H1 (cell line): Measurements from ENCODE around the gene ADAMTS17. TPM values are rescaled to one million over a fixed set of nuclear protein-coding genes. Genes with fewer than 3 reads are reported as not detected.

ENCODE experiments used
- CTCF ChIA-PET: fragments of 300-600 bp; sonication (Branson Sonifier 250); formaldehyde crosslinking; loops from one replicate; lab custom pipeline; 2021; ENCODE audit not compliant: partially characterized antibody; lab: Charles Lee
- POLR2A ChIA-PET: fragments of 300-600 bp; sonication (Branson Sonifier 250); formaldehyde crosslinking; loops from one replicate; lab custom pipeline; 2021; ENCODE audit warnings: inconsistent platforms; ENCODE audit not compliant: partially characterized antibody; lab: Charles Lee
- DNase-seq, 2 experiments: peaks; one replicate each; pipeline versions ENCODE4 v3.0.0 to v3.0.0-alpha.2; 2010 to 2022; ENCODE audit warnings: low spot score in 2 of 2, low read depth in 1 of 2, mixed read lengths in 1 of 2
- FAIRE-seq: peaks from 2 replicates; lab custom pipeline; 2011; peaks lifted over from hg19 to GRCh38; lab: Jason Lieb, UNC
- H2AFZ ChIP-seq: 2 replicates; pipeline ENCODE4 v1.8.1; 2012; ENCODE audit warnings: low read length, inconsistent platforms
- H2AK5ac ChIP-seq: 2 replicates; pipeline ENCODE4 v1.6.1; 2013; ENCODE audit warnings: low read depth, low read length
- H2BK120ac ChIP-seq: replicated peaks from 2 replicates; pipeline ENCODE3; 2013; ENCODE audit warnings: low read depth, low read length, inconsistent platforms
- H2BK12ac ChIP-seq: 2 replicates; pipeline ENCODE4 v1.6.1; 2013; ENCODE audit warnings: low read depth, low read length
- H2BK15ac ChIP-seq: 2 replicates; pipeline ENCODE4 v1.6.1; 2013; ENCODE audit warnings: low read length
- H2BK20ac ChIP-seq: 2 replicates; pipeline ENCODE4 v1.6.1; 2013; ENCODE audit warnings: low read length
- H2BK5ac ChIP-seq: 2 replicates; pipeline ENCODE4 v1.6.1; 2013; ENCODE audit warnings: low read depth, low read length
- H3K14ac ChIP-seq: 2 replicates; pipeline ENCODE4 v1.6.1; 2013; ENCODE audit warnings: inconsistent platforms; ENCODE audit not compliant: insufficient read length
- H3K18ac ChIP-seq: 2 replicates; pipeline ENCODE4 v1.6.1; 2013; ENCODE audit warnings: low read length; ENCODE audit errors: extremely low read depth
- H3K23ac ChIP-seq: 2 replicates; pipeline ENCODE4 v1.6.1; 2013; ENCODE audit warnings: inconsistent platforms; ENCODE audit not compliant: insufficient read length
- H3K23me2 ChIP-seq: 2 replicates; pipeline ENCODE4 v1.6.1; 2013; ENCODE audit warnings: low read depth, low read length
- H3K27ac ChIP-seq: 2 replicates; pipeline ENCODE4 v1.6.1; 2011; ENCODE audit warnings: low read depth, low read length, inconsistent platforms
- H3K27me3 ChIP-seq, 4 experiments: replicated peaks in 1 of 4; 1 replicate in 1 of 4; 2 replicates in 3 of 4; pipeline versions ENCODE4 v1.6.1 to v1.8.1; 2011 to 2013; ENCODE audit warnings: low read length in 3 of 4, mild to moderate bottlenecking in 3 of 4, inconsistent platforms in 2 of 4, mixed read lengths in 2 of 4, moderate library complexity in 1 of 4; ENCODE audit not compliant: control insufficient read depth in 3 of 4, insufficient read depth in 3 of 4; ENCODE audit errors: extremely low read depth in 1 of 4
- H3K36me3 ChIP-seq, 4 experiments: 2 replicates each; pipeline versions ENCODE4 v1.6.1 to v1.8.1; 2011 to 2013; ENCODE audit warnings: mild to moderate bottlenecking in 4 of 4, low read length in 3 of 4, moderate library complexity in 2 of 4, control low read depth in 1 of 4, inconsistent platforms in 1 of 4; ENCODE audit not compliant: insufficient read depth in 4 of 4, control insufficient read depth in 2 of 4
- H3K4ac ChIP-seq: replicated peaks from 2 replicates; pipeline ENCODE3; 2013; ENCODE audit warnings: low read length, low read depth, mixed read lengths, inconsistent platforms; ENCODE audit not compliant: insufficient read length
- H3K4me1 ChIP-seq, 4 experiments: replicated peaks in 1 of 4; 1 replicate in 1 of 4; 2 replicates in 3 of 4; pipeline versions ENCODE4 v1.6.1 to v1.8.1; 2011 to 2013; ENCODE audit warnings: low read length in 3 of 4, inconsistent platforms in 2 of 4, mixed read lengths in 1 of 4; ENCODE audit not compliant: insufficient read depth in 4 of 4, control insufficient read depth in 3 of 4
- H3K4me2 ChIP-seq, 2 experiments: 2 replicates each; pipeline versions ENCODE4 v1.6.1 to v1.8.1; 2011 to 2013; ENCODE audit warnings: low read depth in 2 of 2, low read length in 2 of 2, control low read depth in 1 of 2, inconsistent platforms in 1 of 2, mild to moderate bottlenecking in 1 of 2; ENCODE audit not compliant: insufficient read depth in 1 of 2
- H3K4me3 ChIP-seq, 4 experiments: fragments of 200-600, 300-600 bp in 1 of 4; sonication (generic), shearing (Covaris generic), sonication (Bioruptor Twin) in 1 of 4; 2 replicates each; pipeline versions ENCODE4 v1.5.1 to v1.8.1; 2011 to 2016; ENCODE audit warnings: low read length in 4 of 4, low read depth in 3 of 4, control low read depth in 2 of 4, inconsistent platforms in 2 of 4, mild to moderate bottlenecking in 2 of 4, mixed read lengths in 1 of 4, moderate library complexity in 1 of 4; ENCODE audit not compliant: insufficient read depth in 2 of 4; ENCODE audit errors: extremely low read depth in 1 of 4
- H3K56ac ChIP-seq: replicated peaks from 2 replicates; pipeline ENCODE3; 2013; ENCODE audit warnings: low read depth, mild to moderate bottlenecking, mixed read lengths, low read length, inconsistent platforms; ENCODE audit not compliant: insufficient read length
- H3K79me1 ChIP-seq: 2 replicates; pipeline ENCODE4 v1.6.1; 2013; ENCODE audit warnings: low read depth, low read length, control low read depth
- H3K79me2 ChIP-seq, 2 experiments: 2 replicates each; pipeline versions ENCODE4 v1.6.1 to v1.8.1; 2012 to 2013; ENCODE audit warnings: low read length in 2 of 2, mild to moderate bottlenecking in 2 of 2, inconsistent platforms in 1 of 2; ENCODE audit not compliant: insufficient read depth in 2 of 2, control insufficient read depth in 1 of 2
- H3K9ac ChIP-seq, 4 experiments: replicated peaks in 1 of 4; 1 replicate in 1 of 4; 2 replicates in 3 of 4; pipeline versions ENCODE4 v1.6.1 to v1.8.1; 2011 to 2013; ENCODE audit warnings: low read depth in 3 of 4, low read length in 3 of 4, control low read depth in 2 of 4, mild to moderate bottlenecking in 2 of 4, moderate library complexity in 2 of 4, inconsistent platforms in 1 of 4; ENCODE audit errors: extremely low read depth in 1 of 4
- H3K9me3 ChIP-seq, 2 experiments: 2 replicates each; pipeline versions ENCODE4 v1.6.1 to v1.8.1; 2012 to 2013; ENCODE audit warnings: mild to moderate bottlenecking in 2 of 2, moderate library complexity in 2 of 2, control low read depth in 1 of 2, inconsistent platforms in 1 of 2, low read depth in 1 of 2, low read length in 1 of 2, mixed read lengths in 1 of 2; ENCODE audit not compliant: insufficient read depth in 2 of 2
- H4K20me1 ChIP-seq, 2 experiments: replicated peaks in 1 of 2; 2 replicates each; pipeline versions ENCODE3 to v1.8.1; 2011 to 2013; ENCODE audit warnings: inconsistent platforms in 2 of 2, low read length in 2 of 2, mild to moderate bottlenecking in 1 of 2; ENCODE audit not compliant: insufficient read depth in 2 of 2, control insufficient read depth in 1 of 2
- H4K5ac ChIP-seq: 2 replicates; pipeline ENCODE4 v1.6.1; 2013; ENCODE audit warnings: low read length, low read depth, mixed read lengths, inconsistent platforms; ENCODE audit not compliant: insufficient read length
- H4K8ac ChIP-seq: 2 replicates; pipeline ENCODE4 v1.8.0; 2013; ENCODE audit warnings: mild to moderate bottlenecking, moderate library complexity, low read length, inconsistent platforms; ENCODE audit not compliant: insufficient read depth; ENCODE audit errors: extremely low read depth
- H4K91ac ChIP-seq: replicated peaks from 2 replicates; pipeline ENCODE3; 2013; ENCODE audit warnings: low read length, mixed read lengths, inconsistent platforms; ENCODE audit not compliant: insufficient read length
- SP4 ChIP-seq: IDR thresholded peaks from 2 replicates; pipeline ENCODE4 v1.6.1; 2012; ENCODE audit warnings: low read length, inconsistent platforms
- TAF1 ChIP-seq: IDR thresholded peaks from 2 replicates; pipeline ENCODE4 v1.6.1; 2011; ENCODE audit warnings: mild to moderate bottlenecking, low read depth, low read length
- WGBS, 2 experiments: shearing (Covaris generic) in 1 of 2; methylation state at CpG; one replicate each; pipeline versions ENCODE4 v1.1.6 to v1.1.7; 2013 to 2015; ENCODE audit warnings: low lambda C conversion rate in 2 of 2, mixed read lengths in 2 of 2, inconsistent platforms in 1 of 2, low coverage in 1 of 2, missing lambda C conversion rate in 1 of 2; ENCODE audit not compliant: insufficient replicate concordance in 2 of 2, insufficient coverage in 1 of 2, insufficient read length in 1 of 2; ENCODE audit errors: extremely low coverage in 1 of 2, missing lambda C conversion rate in 1 of 2; 5-methylcytosine and 5-hydroxymethylcytosine counted together
- polyA plus RNA-seq, 7 experiments: library from polyadenylated mRNA; depleted of rRNA in 3 of 7; stranded (reverse) in 5 of 7; unstranded in 2 of 7; fragments of >200 nt in 5 of 7; fragments of 200-250 nt in 2 of 7; gene quantifications; 1 replicate in 5 of 7; 2 replicates in 1 of 7; 4 replicates in 1 of 7; pipeline versions ENCODE4 v1.2.1 to v1.2.3, GENCODE V29; 2011 to 2013; ENCODE audit warnings: missing spikeins in 2 of 7, mixed read lengths in 2 of 7
- total RNA-seq: library from RNA; stranded (reverse); fragmentation: NEBNext Ultra II Directional; extraction: Animal tissue kit (Norgen Biotek cat#: 25700); gene quantifications from 2 replicates; pipeline ENCODE4 v1.2.1, GENCODE V29; 2021

The ADAMTS17 gene
- total and polyA plus RNA-seq, 2 of the 8 experiments (the other 6 are each of a cell fraction or from before 2014, with no cell fraction given): 0.51 to 1.7 TPM

DNA sequence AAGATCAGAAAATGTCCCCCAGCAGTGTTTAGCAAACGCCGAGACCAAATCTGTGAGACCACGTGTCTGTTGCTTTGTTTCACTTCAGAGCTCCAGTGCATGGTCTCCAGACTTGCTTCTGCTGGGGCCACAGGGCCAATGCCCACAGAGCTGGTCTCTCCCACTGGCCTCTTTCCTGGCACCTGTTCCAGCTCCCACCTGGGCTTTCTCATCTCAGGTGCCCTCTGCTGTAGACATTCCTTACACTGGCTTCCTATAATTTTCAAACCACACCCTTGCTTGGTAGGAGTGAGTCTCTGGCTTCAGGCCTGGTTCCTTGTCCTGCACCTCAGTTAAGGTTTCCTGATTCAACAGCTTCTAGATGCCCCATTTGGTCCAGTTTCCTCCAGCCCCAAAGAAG is 243.1 kb downstream of the ADAMTS17 start:
- no peaks in the 10 kb centered on the region for H4K20me1 ChIP-seq
- ChIA-PET POLR2A (no interaction called here), CTCF (interaction anchor here (0.6 to 1.5 kb wide), 3 partner anchors 9 to 34 kb away, joined by 3 to 4 read pairs (median 3); no protein-coding TSS in a partner anchor)
- H2BK120ac ChIP-seq: no peak overlapping the region
- H2AFZ ChIP-seq: no peak overlapping the region
- DNase-seq (no peak), FAIRE-seq (no peak)
- no peak overlapping the region for H3K4me3 ChIP-seq
- H3K9ac ChIP-seq: no peak overlapping the region
- no peak overlapping the region for H3K56ac ChIP-seq
- no peaks in the 10 kb centered on the region for H3K23me2 ChIP-seq
- WGBS, 2 experiments: 93% methylated on average over 3 of the region's 3 CpGs; no CpG with 5 or more reads in 1 of the 2 experiments
- H3K4ac ChIP-seq: no peak overlapping the region
- no peaks in the 10 kb centered on the region for H3K79me2 ChIP-seq
- H4K91ac ChIP-seq: no peak overlapping the region
- no peak overlapping the region for H2AK5ac ChIP-seq
- TF ChIP-seq TAF1 (no peak), SP4 (no peak)
- no peaks in the 10 kb centered on the region for H3K79me1 ChIP-seq
- no peak overlapping the region for H4K5ac ChIP-seq
- H3K23ac ChIP-seq: no peak overlapping the region
- H2BK12ac ChIP-seq: no peak overlapping the region
- H2BK5ac ChIP-seq: no peak overlapping the region
- no peak overlapping the region for H3K27ac ChIP-seq
- peaks cover 0 to 3% (median 0%) of the 10 kb centered on the region in 4 experiments; a peak in 1 of 7 replicates for H3K4me1 ChIP-seq
- no peak overlapping the region for H2BK15ac ChIP-seq
- no peak overlapping the region for H3K14ac ChIP-seq
- H3K36me3 ChIP-seq: no peaks in the 10 kb centered on the region
- no peak overlapping the region for H3K18ac ChIP-seq
- no peak overlapping the region for H4K8ac ChIP-seq
- no peaks in the 10 kb centered on the region for H3K27me3 ChIP-seq
- no peak overlapping the region for H3K4me2 ChIP-seq
- H2BK20ac ChIP-seq: no peak overlapping the region
- H3K9me3 ChIP-seq: no peaks in the 10 kb centered on the region; a peak in 1 of 4 replicates
